ENCODE measurements around the gene FAM193A. TPM values are rescaled to one million over a fixed set of nuclear protein-coding genes. Genes with fewer than 3 reads are reported as not detected.

FAM193A gene
- total and polyA plus RNA-seq, 2 experiments from 2014 or later: 12.0 to 22.9 TPM

GRCh38 chr4:2688697-2689096, 152.2 kb downstream of the FAM193A start:
- Histone ChIP-seq H2AFZ (no peak overlapping the region), H3F3A (replicated peaks; ENCODE audit: low read depth) (no peaks in the 10 kb centered on the region), H3K4me2 (no peak overlapping the region), H3K27ac (ENCODE audit: low read depth) (no peak overlapping the region), H3K27me3 (ENCODE audit: insufficient read depth) (no peaks in the 10 kb centered on the region), H3K4me1 (ENCODE audit: insufficient read depth) (no peaks in the 10 kb centered on the region), H3K36me3 (ENCODE audit: insufficient read depth) (peaks cover 21% of the 10 kb centered on the region), H4K20me1 (replicated peaks; ENCODE audit: insufficient read depth) (peaks cover 10% of the 10 kb centered on the region; the same call in 1 of the 2 replicates), H3K79me2 (replicated peaks; ENCODE audit: insufficient read depth) (peaks cover 7% of the 10 kb centered on the region; the same call in 1 of the 2 replicates), H3K4me3 (no peak overlapping the region), H3K9me2 (ENCODE audit: insufficient read depth) (no peaks in the 10 kb centered on the region)
- no peak for TF ChIP-seq POLR2AphosphoS5 (IDR thresholded peaks at IDR 0.05; ENCODE audit: low read depth)
- TF ChIP-seq CTCF (conservative IDR thresholded peaks at IDR 0.05; ENCODE audit: low read depth in 2 of 2): no peak
- no peak for TF ChIP-seq STAT1 (IDR thresholded peaks at IDR 0.05; ENCODE audit: unreplicated experiment)
- no peak for TF ChIP-seq ZNF462 (CRISPR knock-in tag; IDR thresholded peaks at IDR 0.05)
- TF ChIP-seq EZH2 (IDR thresholded peaks at IDR 0.05; ENCODE audit: low read depth, unreplicated experiment): no peak
- no peak for TF ChIP-seq ZNF114 (CRISPR knock-in tag; IDR thresholded peaks at IDR 0.05)
- TF ChIP-seq EZH2phosphoT487 (IDR thresholded peaks at IDR 0.05; ENCODE audit: unreplicated experiment): no peak
- no peak for TF ChIP-seq REST (IDR thresholded peaks at IDR 0.05; ENCODE audit: unreplicated experiment)
- no peaks in the 10 kb centered on the region for H3K4me1 Mint-ChIP-seq
- H3K4me3 Mint-ChIP-seq: no peak overlapping the region
- H3K27me3 Mint-ChIP-seq (ENCODE audit: insufficient read depth, low read depth, poor library complexity): peaks cover 11% of the 10 kb centered on the region
- H3K27ac Mint-ChIP-seq: 0 out of 2 replicates have a peak overlapping the region, but pooled peaks have one; percentile 10
- peaks cover 49% of the 10 kb centered on the region for H3K36me3 Mint-ChIP-seq (ENCODE audit: low read depth)
- DNase-seq (ENCODE audit: low spot score): no peak
- peak; percentile 40; the same call in 1 of the 3 replicates for ATAC-seq
- H3K9me3 Mint-ChIP-seq: no peaks in the 10 kb centered on the region
